NAMALWA (cell line): ENCODE measurements around the gene RING1.

Experiments
- DNase-seq: peaks from one replicate; pipeline ENCODE4 v3.0.0-alpha.2; 2015; ENCODE audit warnings: low spot score

The RING1 gene

DNA sequence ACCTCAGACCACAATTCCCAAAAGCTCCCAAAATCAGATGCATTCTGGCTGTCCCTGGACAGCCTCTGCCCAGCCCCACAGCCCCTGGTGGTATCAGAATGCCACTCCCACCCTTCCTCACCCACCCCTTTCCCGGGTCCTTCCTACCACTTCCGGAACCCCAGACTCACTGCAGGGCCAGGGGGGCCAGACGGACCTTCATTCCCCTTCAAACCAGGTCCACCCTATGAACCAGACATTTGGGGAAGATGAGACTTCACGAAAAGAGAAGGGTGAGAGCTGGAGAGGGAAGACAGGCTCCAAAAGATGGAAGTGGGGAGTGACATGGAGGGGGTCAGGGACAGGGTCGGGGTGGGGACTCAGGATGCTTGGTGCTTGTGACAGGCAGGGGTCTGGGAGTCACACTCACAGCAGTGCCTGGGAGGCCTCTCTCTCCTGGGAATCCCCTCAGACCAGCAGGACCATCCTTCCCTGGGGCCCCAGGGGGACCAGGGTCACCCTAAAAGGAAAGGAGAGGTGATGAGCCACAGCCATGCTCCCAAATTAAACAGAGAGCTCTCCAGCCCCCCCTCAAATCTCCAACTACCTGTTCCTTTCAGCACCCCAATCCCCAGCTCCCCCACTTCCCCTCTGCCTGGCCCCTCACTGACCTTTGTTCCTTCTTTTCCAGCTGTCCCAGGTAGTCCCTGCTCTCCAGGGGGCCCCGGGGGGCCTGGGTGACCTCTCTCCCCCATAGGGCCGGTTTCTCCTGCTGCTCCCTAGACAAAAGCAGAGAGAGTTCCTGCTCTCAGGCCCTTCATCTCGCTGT is 36.2 kb upstream of the RING1 start:
- no peak for DNase-seq

- peak; percentile 41 for DNase-seq
Measured at GRCh38 chr6:33172688-33173534, 35.4 kb upstream of the RING1 start.

DNA sequence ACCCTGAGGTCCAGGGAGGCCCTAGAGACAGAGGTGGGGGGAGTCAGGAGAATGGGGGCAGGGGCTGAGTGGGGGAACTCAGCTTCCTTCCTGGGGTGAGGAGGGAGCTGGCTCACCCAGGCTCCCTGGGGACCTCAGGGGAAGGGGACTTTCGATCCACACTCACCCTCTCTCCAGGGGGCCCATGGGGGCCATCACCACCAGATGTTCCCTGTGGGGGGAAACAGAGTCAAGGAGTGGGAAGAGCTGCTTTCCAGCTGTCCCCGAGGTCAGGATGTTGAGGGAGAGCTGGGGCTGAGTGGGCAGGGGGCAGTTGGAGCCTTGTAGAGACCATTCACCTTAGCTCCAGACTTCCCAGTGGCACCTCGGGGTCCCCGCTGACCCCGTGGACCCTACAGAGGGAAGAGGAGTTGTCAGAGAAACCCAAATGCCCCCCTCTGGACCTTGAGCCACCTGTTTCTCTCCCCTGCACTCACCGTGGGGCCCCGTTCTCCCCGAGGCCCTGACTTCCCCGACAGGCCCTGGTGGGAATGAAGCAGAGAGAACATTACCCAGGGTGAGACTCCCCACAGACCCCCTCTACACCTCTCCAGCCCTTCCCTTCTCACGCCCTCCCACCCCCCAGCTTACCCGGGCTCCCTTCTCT is 34.6 kb upstream of the RING1 start:
- DNase-seq, result no peak

DNA sequence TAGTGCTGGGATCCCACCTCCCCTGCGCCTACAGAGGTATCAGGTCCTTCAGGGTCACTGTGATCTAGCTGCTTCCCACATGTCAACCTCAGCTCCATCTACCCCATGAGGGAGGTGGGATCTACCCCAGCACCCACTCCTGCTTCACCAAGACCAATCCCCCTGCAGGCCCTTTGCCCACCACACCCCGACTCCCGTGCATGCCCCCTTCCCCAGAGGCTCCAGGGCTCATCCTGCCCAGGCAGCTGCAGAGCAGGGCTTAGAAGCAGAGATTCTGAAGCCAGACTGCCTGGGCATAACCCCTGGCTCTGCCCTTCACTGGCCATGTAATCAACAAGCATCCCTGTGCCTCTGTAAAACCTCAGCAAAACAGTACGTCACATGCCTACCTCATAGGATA is 33.5 kb upstream of the RING1 start:
- DNase-seq, result peak; percentile 41

GRCh38 chr6:33175436-33176069 is 32.7 kb upstream of the RING1 start:
- no peak for DNase-seq

- no peak for DNase-seq
Measured at GRCh38 chr6:33176906-33177305, 31.4 kb upstream of the RING1 start.

DNA sequence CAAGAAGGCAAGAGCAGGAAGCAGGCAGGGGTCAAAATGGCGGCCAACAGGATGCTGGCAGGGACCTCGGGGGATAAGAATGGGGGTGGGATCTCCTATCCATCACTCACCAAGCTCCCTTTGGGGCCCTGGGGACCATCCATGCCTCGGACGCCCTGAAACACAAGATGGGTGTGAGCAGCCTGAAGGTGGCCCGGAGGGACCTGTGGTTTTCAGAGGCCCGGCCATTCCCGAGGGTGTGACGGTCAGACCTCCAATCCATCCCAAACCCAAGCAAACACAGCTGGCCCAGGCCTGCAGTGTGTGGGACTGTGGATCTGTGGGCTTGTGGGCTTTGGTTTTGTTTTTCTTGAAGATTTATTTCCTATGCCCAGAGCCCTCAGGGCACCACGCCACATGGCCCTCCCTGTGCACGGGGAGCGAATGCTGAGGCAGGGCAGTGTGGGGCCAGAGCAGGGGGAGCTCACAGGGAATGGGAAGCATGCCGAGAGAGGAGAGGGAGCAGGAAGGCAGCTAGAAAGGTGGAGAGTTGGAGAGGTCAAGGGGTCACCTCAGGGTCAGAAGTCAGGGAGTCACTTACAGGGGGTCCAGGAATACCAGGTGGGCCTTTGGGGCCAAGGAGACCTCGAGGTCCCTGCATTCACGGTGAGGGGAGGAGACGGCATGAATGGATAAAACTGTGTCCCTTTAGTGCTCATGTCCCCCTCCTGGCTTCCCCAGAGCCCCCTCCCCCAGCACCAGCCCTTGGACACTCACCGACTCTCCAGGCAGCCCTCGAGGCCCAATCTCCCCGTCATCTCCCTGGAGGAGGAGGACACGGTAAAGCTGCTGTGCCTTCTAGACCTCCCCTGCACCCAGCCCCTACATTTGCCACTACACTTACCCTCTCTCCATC is 30.5 kb upstream of the RING1 start:
- DNase-seq, result no peak

- DNase-seq, result no peak
Measured at GRCh38 chr6:33178755-33179475, 29.4 kb upstream of the RING1 start.

GRCh38 chr6:33181141-33181540 is 27.2 kb upstream of the RING1 start:
- DNase-seq, result no peak

DNA sequence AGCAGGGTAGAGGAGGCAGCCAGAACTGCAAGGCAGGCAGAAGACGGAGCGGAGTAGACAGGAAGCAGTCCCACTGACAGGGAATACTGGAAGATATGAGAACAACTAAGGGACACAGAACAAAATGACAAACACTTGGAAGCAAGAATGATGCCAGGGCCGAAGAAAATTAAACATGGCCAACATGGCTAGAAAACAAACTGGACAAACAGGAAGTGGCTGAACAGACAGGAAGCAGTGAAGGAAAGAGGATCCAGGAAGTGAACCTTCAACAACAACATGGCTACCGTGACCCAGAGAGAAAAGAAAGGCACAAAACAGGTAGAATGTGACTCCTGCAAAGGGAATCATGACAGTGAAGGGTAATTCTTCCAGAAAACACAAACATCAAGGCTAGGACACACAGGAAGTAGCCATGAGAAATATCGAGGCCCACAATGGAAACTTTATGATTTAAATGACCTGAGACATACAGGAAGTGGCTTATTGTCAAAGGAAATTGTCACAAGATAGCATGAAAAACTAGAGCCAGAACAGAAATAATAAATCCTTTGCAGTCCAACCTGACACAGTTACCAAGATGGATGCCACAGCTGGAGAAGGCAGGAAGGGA is 25.1 kb upstream of the RING1 start:
- peak; percentile 51 for DNase-seq

DNA sequence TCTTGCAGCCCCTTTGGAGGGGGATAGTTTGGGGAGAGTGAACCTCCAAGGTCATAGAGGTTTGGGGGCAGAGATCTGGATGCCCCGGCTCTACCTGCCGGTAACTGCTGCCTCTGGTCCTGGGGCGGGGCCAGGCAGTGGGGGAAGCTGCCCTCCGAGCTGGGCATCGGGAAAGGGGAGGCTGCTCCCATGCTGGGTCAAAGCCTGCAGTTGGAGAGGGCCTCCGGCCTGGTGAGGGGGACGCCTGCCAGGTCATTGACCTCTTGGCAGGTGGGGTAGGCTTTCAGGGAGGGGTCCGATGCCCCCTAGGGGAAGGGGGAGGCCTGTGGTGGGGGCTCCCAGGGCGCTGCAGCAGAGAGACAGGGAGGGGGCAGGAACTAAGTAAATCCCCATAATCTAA is 23.1 kb upstream of the RING1 start:
- no peak for DNase-seq

DNA sequence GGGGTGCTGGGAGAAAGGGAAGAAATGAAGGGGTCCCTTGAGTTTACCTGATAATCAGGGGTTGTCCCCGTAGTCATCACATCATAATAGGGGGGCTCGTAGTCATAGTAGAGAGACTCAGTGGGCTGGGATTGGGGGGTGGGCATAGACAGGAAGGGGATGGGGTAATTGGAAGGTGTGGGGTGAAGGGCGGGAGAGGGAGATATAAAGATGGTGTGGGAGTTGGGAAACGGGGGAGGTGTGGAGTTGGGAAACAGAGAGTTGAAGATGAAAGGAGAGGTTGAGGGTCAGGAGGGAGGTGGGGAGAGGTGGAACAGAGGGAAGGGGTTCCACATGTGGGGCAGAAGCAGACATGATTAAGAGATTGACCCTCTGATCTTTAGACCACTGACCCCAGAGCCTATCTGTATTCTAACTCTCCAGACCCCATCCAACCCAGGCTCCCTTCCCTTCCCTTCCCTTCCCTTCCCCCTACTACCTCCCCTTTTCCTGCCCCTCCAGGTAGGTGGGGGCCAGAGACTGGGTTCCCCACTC is 22.6 kb upstream of the RING1 start:
- DNase-seq, result no peak

DNA sequence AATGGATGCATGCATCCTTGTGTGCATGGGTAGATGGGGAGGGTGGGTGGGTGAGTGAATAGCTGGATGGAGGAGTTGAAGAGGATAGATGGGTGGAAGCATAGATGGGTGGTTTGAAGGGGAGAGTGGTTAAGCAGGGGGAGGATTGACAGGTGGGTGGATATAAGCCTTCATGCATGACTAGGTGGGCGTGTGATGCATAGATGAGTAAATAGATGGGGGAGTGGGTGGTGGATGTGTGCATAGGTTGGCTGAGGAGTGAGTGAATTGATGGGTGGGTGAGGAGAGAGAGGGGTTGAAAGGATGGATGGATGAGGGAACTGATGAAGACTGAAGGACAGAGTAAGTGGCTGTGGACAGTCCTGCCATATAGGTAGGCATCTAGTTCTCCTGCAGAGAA is 20.5 kb upstream of the RING1 start:
- DNase-seq, result no peak

GRCh38 chr6:33189164-33189563 is 19.1 kb upstream of the RING1 start:
- DNase-seq, result no peak

- DNase-seq, result no peak
Measured at GRCh38 chr6:33189625-33190448, 18.5 kb upstream of the RING1 start.

DNA sequence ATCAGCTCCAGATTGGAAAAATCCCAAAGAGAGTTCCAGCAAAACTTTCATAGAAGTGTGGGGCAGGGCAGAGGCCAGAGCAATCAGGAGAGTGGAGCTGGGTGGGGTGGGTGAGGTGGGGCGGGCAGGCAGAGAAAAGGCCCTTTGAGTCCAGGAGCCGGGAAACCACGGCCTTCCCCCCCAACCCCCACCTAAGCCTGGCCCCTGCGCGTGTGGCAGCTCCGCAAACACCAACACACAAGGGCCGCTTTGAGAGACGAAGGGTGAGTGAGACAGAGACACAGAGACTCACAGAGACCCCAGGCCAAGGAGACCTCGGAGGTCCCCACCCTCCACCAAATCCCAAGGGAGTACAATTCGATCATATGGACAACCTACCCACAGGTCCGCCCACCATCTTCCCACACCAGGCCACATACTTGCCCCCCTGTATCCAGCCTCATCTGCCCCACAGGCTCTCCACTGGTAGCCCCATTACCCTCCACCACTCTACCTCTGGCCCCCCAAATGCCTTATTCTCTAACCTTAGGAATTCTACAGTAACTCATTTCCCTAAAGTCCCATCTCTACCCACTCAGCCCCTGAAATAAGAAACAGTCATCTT is 17.7 kb upstream of the RING1 start:
- DNase-seq, result no peak

- no peak for DNase-seq
Measured at GRCh38 chr6:33191383-33192104, 16.8 kb upstream of the RING1 start.

GRCh38 chr6:33192105-33192646 is 16.1 kb upstream of the RING1 start, which contains the start of gene COL11A2:
Gene COL11A2, minus strand, starts transcription at chr6:33192467. Its CDS starts 227 bp downstream, at chr6:33192240.
- DNase-seq, result no peak
